Osteocyte (in vitro differentiated cells): ENCODE measurements around the gene SRGAP3. TPM values are rescaled to one million over a fixed set of nuclear protein-coding genes. Genes with fewer than 3 reads are reported as not detected.

Experiments
- DNase-seq: peaks from one replicate; pipeline ENCODE4 v3.0.0; 2021; ENCODE audit warnings: mixed read lengths; ENCODE audit not compliant: unreplicated experiment; ENCODE audit errors: extremely low spot score
- H3K27ac Mint-ChIP-seq: one replicate; pipeline ENCODE4 v1.8.0; 2021; ENCODE audit warnings: mild to moderate bottlenecking, mixed read lengths; ENCODE audit not compliant: unreplicated experiment
- H3K27me3 Mint-ChIP-seq: one replicate; pipeline ENCODE4 v1.8.0; 2021; ENCODE audit warnings: mixed read lengths; ENCODE audit not compliant: unreplicated experiment
- H3K36me3 Mint-ChIP-seq: one replicate; pipeline ENCODE4 v1.8.0; 2021; ENCODE audit warnings: mixed read lengths; ENCODE audit not compliant: unreplicated experiment
- H3K4me1 Mint-ChIP-seq: one replicate; pipeline ENCODE4 v1.8.0; 2021; ENCODE audit warnings: mixed read lengths; ENCODE audit not compliant: unreplicated experiment
- H3K4me3 Mint-ChIP-seq: one replicate; pipeline ENCODE4 v1.8.0; 2021; ENCODE audit warnings: mild to moderate bottlenecking, moderate library complexity, mixed read lengths; ENCODE audit not compliant: unreplicated experiment
- H3K9me3 Mint-ChIP-seq: one replicate; pipeline ENCODE4 v1.8.0; 2021; ENCODE audit warnings: mixed read lengths; ENCODE audit not compliant: unreplicated experiment
- total RNA-seq: library from RNA; stranded (reverse); gene quantifications from 2 replicates; pipeline ENCODE4 v1.2.1, GENCODE V29; 2021
- TF ChIP-seq, protein P1 (sequence below): fragments of 200-600 bp; sonication (generic); IDR thresholded peaks from 2 replicates; pipeline ENCODE4 v1.5.0; 2021; ENCODE audit warnings: antibody characterized with exemption, mild to moderate bottlenecking, moderate library complexity

SRGAP3 gene
- total RNA-seq, 1 donor from 2014 or later = 2.6 TPM

GRCh38 chr3:9032231-9032777 lies 217.1 kb downstream of the SRGAP3 start:
- peaks cover 40% of the 10 kb centered on the region for H3K27me3 Mint-ChIP-seq
- H3K4me3 Mint-ChIP-seq = no peak overlapping the region
- H3K27ac Mint-ChIP-seq = no peak overlapping the region

DNA sequence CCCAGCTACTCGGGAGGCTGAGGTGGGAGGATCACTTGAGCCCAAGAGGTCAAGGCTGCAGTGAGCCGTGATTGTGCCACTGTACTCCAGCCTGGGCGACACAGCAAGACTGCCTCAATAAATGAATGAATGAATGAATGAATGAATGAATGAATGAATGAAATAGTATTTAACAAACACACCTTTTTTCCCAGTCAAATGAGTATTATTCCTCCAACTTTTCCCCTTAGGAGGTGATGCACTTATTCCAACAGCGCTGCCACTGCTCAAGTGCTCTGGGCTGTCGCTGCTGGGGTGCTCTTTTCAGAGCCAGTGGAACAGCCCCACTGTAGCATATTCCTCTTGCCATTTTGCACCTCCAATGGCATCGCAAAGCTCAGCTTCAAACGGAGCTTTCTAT lies 219.4 kb downstream of the SRGAP3 start:
- no peaks in the 10 kb centered on the region for H3K9me3 Mint-ChIP-seq
- no peak overlapping the region for H3K4me3 Mint-ChIP-seq
- H3K4me1 Mint-ChIP-seq = peaks cover 7% of the 10 kb centered on the region
- H3K36me3 Mint-ChIP-seq = no peaks in the 10 kb centered on the region
- TF ChIP-seq, protein P1, sequence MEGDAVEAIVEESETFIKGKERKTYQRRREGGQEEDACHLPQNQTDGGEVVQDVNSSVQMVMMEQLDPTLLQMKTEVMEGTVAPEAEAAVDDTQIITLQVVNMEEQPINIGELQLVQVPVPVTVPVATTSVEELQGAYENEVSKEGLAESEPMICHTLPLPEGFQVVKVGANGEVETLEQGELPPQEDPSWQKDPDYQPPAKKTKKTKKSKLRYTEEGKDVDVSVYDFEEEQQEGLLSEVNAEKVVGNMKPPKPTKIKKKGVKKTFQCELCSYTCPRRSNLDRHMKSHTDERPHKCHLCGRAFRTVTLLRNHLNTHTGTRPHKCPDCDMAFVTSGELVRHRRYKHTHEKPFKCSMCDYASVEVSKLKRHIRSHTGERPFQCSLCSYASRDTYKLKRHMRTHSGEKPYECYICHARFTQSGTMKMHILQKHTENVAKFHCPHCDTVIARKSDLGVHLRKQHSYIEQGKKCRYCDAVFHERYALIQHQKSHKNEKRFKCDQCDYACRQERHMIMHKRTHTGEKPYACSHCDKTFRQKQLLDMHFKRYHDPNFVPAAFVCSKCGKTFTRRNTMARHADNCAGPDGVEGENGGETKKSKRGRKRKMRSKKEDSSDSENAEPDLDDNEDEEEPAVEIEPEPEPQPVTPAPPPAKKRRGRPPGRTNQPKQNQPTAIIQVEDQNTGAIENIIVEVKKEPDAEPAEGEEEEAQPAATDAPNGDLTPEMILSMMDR = no peak
- H3K27ac Mint-ChIP-seq = no peak overlapping the region
- peaks cover 52% of the 10 kb centered on the region for H3K27me3 Mint-ChIP-seq
- no peak for DNase-seq

More at GRCh38 chr3:9032231-9032777, 217.1 kb downstream of the SRGAP3 start:
- Mint-ChIP-seq H3K4me1 (peaks cover 20% of the 10 kb centered on the region), H3K9me3 (no peaks in the 10 kb centered on the region), H3K36me3 (no peaks in the 10 kb centered on the region)
- TF ChIP-seq, protein P1 = no peak
- DNase-seq = no peak

DNA sequence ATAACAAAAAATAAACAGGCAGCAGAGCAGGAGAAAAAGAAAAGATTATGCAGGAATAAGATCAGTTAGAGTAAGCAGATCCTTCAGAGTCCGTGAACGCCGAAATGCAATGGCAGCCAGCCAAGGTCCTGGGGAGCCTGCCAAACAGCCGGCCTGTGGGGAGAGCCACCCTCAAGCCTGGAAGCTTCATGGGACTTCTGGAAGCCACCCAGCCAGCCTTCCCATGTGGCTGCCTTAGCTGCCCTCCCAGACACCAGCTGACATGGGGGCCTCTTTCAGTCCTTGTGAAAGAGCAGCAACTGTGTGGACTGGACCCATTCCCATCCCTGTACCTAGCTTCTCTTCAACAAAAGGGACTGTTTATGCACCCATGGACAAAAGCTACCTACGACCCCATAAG lies 221.3 kb downstream of the SRGAP3 start:
- no peaks in the 10 kb centered on the region for H3K36me3 Mint-ChIP-seq
- H3K27ac Mint-ChIP-seq = no peak overlapping the region
- H3K4me3 Mint-ChIP-seq = no peak overlapping the region
- H3K4me1 Mint-ChIP-seq = peaks cover 10% of the 10 kb centered on the region
- DNase-seq = no peak
- peaks cover 49% of the 10 kb centered on the region for H3K27me3 Mint-ChIP-seq
- no peaks in the 10 kb centered on the region for H3K9me3 Mint-ChIP-seq
- TF ChIP-seq, protein P1 = no peak

GRCh38 chr3:9026320-9027045 lies 223.0 kb downstream of the SRGAP3 start:
- H3K27me3 Mint-ChIP-seq = peaks cover 41% of the 10 kb centered on the region
- DNase-seq = no peak
- H3K4me3 Mint-ChIP-seq = no peak overlapping the region
- TF ChIP-seq, protein P1 = no peak
- no peaks in the 10 kb centered on the region for H3K9me3 Mint-ChIP-seq
- H3K27ac Mint-ChIP-seq = no peak overlapping the region
- H3K4me1 Mint-ChIP-seq = peaks cover 21% of the 10 kb centered on the region
- no peaks in the 10 kb centered on the region for H3K36me3 Mint-ChIP-seq

DNA sequence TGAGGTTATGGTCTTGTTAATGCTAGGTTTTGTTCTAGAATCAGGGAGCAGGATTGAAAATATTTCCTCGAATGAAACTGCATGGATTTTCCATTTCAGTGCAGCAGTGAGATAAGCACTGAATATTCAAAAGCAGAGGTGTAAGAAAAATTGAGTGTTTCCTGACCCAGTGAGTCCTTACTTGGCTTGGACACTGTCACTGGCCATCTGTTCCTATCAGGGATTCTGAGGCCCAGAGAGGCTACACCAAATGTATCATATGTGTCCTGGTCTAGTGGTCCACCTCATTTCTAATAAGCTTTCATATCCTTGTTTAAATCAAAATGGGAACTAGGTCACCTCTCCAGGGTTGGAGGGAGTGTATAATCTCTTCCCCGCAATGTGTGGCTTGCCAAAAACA lies 225.1 kb downstream of the SRGAP3 start:
- Mint-ChIP-seq H3K36me3 (no peaks in the 10 kb centered on the region), H3K27ac (no peak overlapping the region), H3K4me3 (no peak overlapping the region), H3K9me3 (no peaks in the 10 kb centered on the region), H3K4me1 (peaks cover 24% of the 10 kb centered on the region), H3K27me3 (peaks cover 36% of the 10 kb centered on the region)
- TF ChIP-seq, protein P1 = no peak
- DNase-seq = no peak
